CD4-positive, alpha-beta T cell (primary cell): ENCODE measurements around the gene HSH2D. TPM values are rescaled to one million over a fixed set of nuclear protein-coding genes. Genes with fewer than 3 reads are reported as not detected.

ENCODE experiments used
- ATAC-seq: fragments of 200-7000 bp; cut with Tn5 transposase; one replicate; pipeline ENCODE4 v1.10.0; 2022; ENCODE audit warnings: mild to moderate bottlenecking; ENCODE audit not compliant: poor library complexity
- CTCF ChIA-PET: fragments of 350-600 bp; sonication (Branson Sonifier 250); formaldehyde crosslinking; loops from one replicate; lab custom pipeline; 2021; ENCODE audit warnings: antibody characterized with exemption, inconsistent platforms; lab: Charles Lee
- POLR2A ChIA-PET: fragments of 350-600 bp; sonication (Branson Sonifier 250); formaldehyde crosslinking; loops from one replicate; lab custom pipeline; 2021; ENCODE audit warnings: antibody characterized with exemption, inconsistent platforms; lab: Charles Lee
- DNase-seq, 14 experiments: peaks; one replicate each; pipeline ENCODE4 v3.0.0-alpha.2; 2013 to 2020; ENCODE audit warnings: mixed read lengths in 2 of 14
- H3K27ac ChIP-seq, 2 donors: one replicate each; pipeline versions ENCODE4 v1.5.1 to v1.7.0; 2013; ENCODE audit warnings: low read length in 2 of 2, low read depth in 1 of 2, mild to moderate bottlenecking in 1 of 2
- H3K27me3 ChIP-seq, 2 experiments: 1 replicate in 1 of 2; 2 replicates in 1 of 2; pipeline versions ENCODE4 v1.6.1 to v1.7.0; 2013; ENCODE audit warnings: low read length in 2 of 2, control low read depth in 1 of 2, mild to moderate bottlenecking in 1 of 2, moderate library complexity in 1 of 2; ENCODE audit not compliant: insufficient read depth in 2 of 2, control insufficient read depth in 1 of 2
- H3K36me3 ChIP-seq: one replicate; pipeline ENCODE4 v1.6.1; 2013; ENCODE audit warnings: low read length, control low read depth; ENCODE audit not compliant: insufficient read depth
- H3K4me1 ChIP-seq: one replicate; pipeline ENCODE4 v1.6.1; 2013; ENCODE audit warnings: low read length, control low read depth; ENCODE audit not compliant: insufficient read depth
- H3K4me3 ChIP-seq: one replicate; pipeline ENCODE4 v1.5.1; 2013; ENCODE audit warnings: mild to moderate bottlenecking, low read length, moderate library complexity
- H3K9me3 ChIP-seq, 2 experiments: 1 replicate in 1 of 2; 2 replicates in 1 of 2; pipeline versions ENCODE4 v1.6.1 to v1.7.0; 2013; ENCODE audit warnings: low read length in 2 of 2, mild to moderate bottlenecking in 2 of 2, control low read depth in 1 of 2, moderate library complexity in 1 of 2; ENCODE audit not compliant: control insufficient read depth in 1 of 2, insufficient read depth in 1 of 2
- H3K27ac Mint-ChIP-seq: one replicate; pipeline ENCODE4 v1.8.0; 2020; ENCODE audit warnings: mixed read lengths
- H3K27me3 Mint-ChIP-seq: one replicate; pipeline ENCODE4 v1.8.0; 2021; ENCODE audit warnings: mixed read lengths
- H3K36me3 Mint-ChIP-seq: one replicate; pipeline ENCODE4 v1.8.0; 2021; ENCODE audit warnings: low read depth, mixed read lengths
- H3K4me1 Mint-ChIP-seq: one replicate; pipeline ENCODE4 v1.8.0; 2021; ENCODE audit warnings: low read depth, mixed read lengths
- H3K4me3 Mint-ChIP-seq: one replicate; pipeline ENCODE4 v1.8.0; 2020; ENCODE audit warnings: mild to moderate bottlenecking, mixed read lengths
- H3K9me3 Mint-ChIP-seq: one replicate; pipeline ENCODE4 v1.8.0; 2020; ENCODE audit warnings: mixed read lengths
- intact Hi-C, 2 experiments: fragments of 100-400 bp; cut with DNase I in 1 of 2; cut with micrococcal nuclease in 1 of 2; formaldehyde crosslinking; loops; one replicate each; pipeline versions ENCODE4 v1.15.1 to v1.9.0; 2023 to 2025; cut with DNase I, micrococcal nuclease
- total RNA-seq, 174 experiments: library from RNA in 2 of 174; stranded (reverse) in 2 of 174; gene quantifications; one replicate each; pipeline ENCODE4 v1.2.3 and lab custom pipeline; 2021 to 2026
- TF ChIP-seq, protein P1 (sequence below): fragments of 200-600 bp; IDR thresholded peaks from one replicate; pipeline ENCODE4 v1.8.0; 2022; ENCODE audit warnings: antibody characterized with exemption, mild to moderate bottlenecking

HSH2D gene
- total RNA-seq, 2 experiments from 2014 or later: 46.0 to 46.9 TPM

DNA sequence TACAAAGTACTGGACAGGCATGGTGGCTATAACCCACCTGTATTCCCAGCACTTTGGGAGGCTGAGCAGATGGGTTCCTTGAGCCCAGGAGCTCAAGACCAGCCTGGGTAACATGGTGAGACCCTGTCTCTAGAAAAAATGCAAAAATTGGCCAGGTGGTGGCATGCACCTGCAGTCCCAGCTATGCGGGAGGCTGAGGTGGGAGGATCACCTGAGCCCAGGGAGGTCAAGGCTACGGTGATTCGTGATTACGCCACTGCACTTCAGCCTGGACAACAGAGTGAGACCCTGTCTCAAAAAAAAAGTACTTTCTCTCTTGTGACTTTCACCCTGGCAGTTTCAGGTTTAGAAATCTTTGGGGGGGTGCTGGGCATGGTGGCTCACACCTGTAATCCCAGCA lies 43.0 kb upstream of the HSH2D start:
- H3K9me3 ChIP-seq: no peaks in the 10 kb centered on the region
- intact Hi-C loops: no loop called here
- H3K4me3 Mint-ChIP-seq: no peak overlapping the region
- TF ChIP-seq, protein P1, sequence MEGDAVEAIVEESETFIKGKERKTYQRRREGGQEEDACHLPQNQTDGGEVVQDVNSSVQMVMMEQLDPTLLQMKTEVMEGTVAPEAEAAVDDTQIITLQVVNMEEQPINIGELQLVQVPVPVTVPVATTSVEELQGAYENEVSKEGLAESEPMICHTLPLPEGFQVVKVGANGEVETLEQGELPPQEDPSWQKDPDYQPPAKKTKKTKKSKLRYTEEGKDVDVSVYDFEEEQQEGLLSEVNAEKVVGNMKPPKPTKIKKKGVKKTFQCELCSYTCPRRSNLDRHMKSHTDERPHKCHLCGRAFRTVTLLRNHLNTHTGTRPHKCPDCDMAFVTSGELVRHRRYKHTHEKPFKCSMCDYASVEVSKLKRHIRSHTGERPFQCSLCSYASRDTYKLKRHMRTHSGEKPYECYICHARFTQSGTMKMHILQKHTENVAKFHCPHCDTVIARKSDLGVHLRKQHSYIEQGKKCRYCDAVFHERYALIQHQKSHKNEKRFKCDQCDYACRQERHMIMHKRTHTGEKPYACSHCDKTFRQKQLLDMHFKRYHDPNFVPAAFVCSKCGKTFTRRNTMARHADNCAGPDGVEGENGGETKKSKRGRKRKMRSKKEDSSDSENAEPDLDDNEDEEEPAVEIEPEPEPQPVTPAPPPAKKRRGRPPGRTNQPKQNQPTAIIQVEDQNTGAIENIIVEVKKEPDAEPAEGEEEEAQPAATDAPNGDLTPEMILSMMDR: no peak
- H3K4me3 ChIP-seq: no peak overlapping the region
- no peaks in the 10 kb centered on the region for H3K4me1 ChIP-seq
- H3K27me3 ChIP-seq: no peaks in the 10 kb centered on the region
- peaks cover 13% of the 10 kb centered on the region for H3K4me1 Mint-ChIP-seq
- H3K36me3 Mint-ChIP-seq: peaks cover 85% of the 10 kb centered on the region
- H3K9me3 Mint-ChIP-seq: no peaks in the 10 kb centered on the region
- no peak overlapping the region for H3K27ac Mint-ChIP-seq
- DNase-seq (no peak), ATAC-seq (no peak)
- no peaks in the 10 kb centered on the region for H3K27me3 Mint-ChIP-seq
- H3K27ac ChIP-seq: no peak overlapping the region
- ChIA-PET CTCF (interaction anchor here (0.8 to 1.8 kb wide), 4 partner anchors 9 to 269 kb away, joined by 3 to 6 read pairs (median 4); no protein-coding TSS in a partner anchor), POLR2A (no interaction called here)
- H3K36me3 ChIP-seq: peaks cover 83% of the 10 kb centered on the region

DNA sequence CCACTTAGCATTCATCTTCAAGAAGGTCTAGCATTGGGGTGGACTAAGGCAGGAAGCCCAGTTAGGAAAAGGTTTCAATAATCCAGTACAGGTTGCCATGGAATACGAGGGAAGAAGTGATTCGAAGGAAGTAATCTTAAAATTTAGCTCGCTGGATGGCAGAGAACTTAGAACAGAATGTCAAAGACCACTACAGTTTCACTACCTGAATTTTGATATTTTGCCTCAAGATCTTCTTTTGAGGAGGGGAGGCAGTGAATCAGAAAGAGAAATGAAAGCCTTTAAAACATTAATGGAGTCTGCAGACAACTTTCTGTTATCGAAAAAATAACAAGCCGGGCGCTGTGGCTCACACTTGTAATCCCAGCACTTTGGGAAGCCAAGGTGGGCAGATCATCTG lies 38.8 kb upstream of the HSH2D start:
- POLR2A ChIA-PET: interaction anchor here (2.3 kb wide), 1 partner anchor 34 kb away, joined by 7 read pairs; no protein-coding TSS in a partner anchor
- DNase-seq: no peak
- TF ChIP-seq, protein P1: no peak
- H3K4me3 Mint-ChIP-seq: no peak overlapping the region
- H3K27ac Mint-ChIP-seq: no peak overlapping the region
- H3K27ac ChIP-seq: no peak overlapping the region
- no peaks in the 10 kb centered on the region for H3K9me3 Mint-ChIP-seq
- H3K4me1 Mint-ChIP-seq: no peaks in the 10 kb centered on the region
- no peaks in the 10 kb centered on the region for H3K27me3 Mint-ChIP-seq
- H3K4me1 ChIP-seq: no peaks in the 10 kb centered on the region
- CTCF ChIA-PET: no interaction called here
- H3K36me3 Mint-ChIP-seq: peaks cover 45% of the 10 kb centered on the region
- H3K27me3 ChIP-seq: no peaks in the 10 kb centered on the region
- H3K36me3 ChIP-seq: peaks cover 45% of the 10 kb centered on the region
- ATAC-seq: no peak
- intact Hi-C loops: no loop called here
- no peak overlapping the region for H3K4me3 ChIP-seq
- no peaks in the 10 kb centered on the region for H3K9me3 ChIP-seq

DNA sequence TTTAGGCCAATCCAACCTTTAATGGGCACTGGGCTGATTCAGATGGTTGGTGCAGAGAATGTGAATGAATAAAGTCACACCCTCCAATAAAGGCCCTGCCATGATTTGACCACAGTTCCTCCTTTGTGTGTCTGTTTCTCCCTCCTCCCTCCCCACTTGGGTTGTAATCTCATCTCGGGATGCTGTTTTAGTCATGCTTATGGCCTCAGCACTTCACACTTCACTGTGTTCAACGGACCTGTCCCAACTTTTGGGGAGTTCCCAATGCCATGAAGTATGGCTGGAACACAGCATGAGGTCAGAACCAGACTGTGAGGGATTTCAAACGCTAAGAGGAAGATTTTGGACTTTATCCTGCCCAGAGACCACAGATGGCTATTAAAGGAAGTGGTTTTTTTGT lies 37.4 kb upstream of the HSH2D start:
- POLR2A ChIA-PET: interaction anchor here (2.9 kb wide), 1 partner anchor 35 kb away, joined by 9 read pairs; no protein-coding TSS in a partner anchor
- Histone ChIP-seq H3K36me3 (peaks cover 31% of the 10 kb centered on the region), H3K4me3 (no peak overlapping the region), H3K27ac (no peak overlapping the region), H3K27me3 (no peaks in the 10 kb centered on the region), H3K4me1 (peaks cover 8% of the 10 kb centered on the region), H3K9me3 (no peaks in the 10 kb centered on the region)
- H3K4me1 Mint-ChIP-seq: peaks cover 2% of the 10 kb centered on the region
- no peak for ATAC-seq
- intact Hi-C loops: no loop called here
- peak in 2 of 14 experiments; percentile 47 to 60 for DNase-seq
- peaks cover 33% of the 10 kb centered on the region for H3K36me3 Mint-ChIP-seq
- CTCF ChIA-PET: no interaction called here
- H3K9me3 Mint-ChIP-seq: no peaks in the 10 kb centered on the region
- no peaks in the 10 kb centered on the region for H3K27me3 Mint-ChIP-seq
- no peak overlapping the region for H3K27ac Mint-ChIP-seq
- H3K4me3 Mint-ChIP-seq: no peak overlapping the region
- TF ChIP-seq, protein P1: no peak
